ENCODE data around the gene PNKP. TPM values are rescaled to one million over a fixed set of nuclear protein-coding genes. Genes with fewer than 3 reads are reported as not detected.
A peak's percentile ranks its signal among the peaks of the same experiment; 100 is the strongest.

The PNKP gene
- total and polyA plus RNA-seq, 9 of the 15 experiments (the other 6 are each of a cell fraction or from before 2014, with no cell fraction given), result 2.8 to 85.4 (median 25.3) TPM

GRCh38 chr19:49877020-49877878, 9.9 kb upstream of the PNKP start, which contains the start of the genes AKT1S1 and TBC1D17 (continued):
- TF ChIP-seq HDAC2 (IDR thresholded peaks at IDR 0.05) (peak; percentile 17; the same call in 1 of the 2 replicates), IFI16 (CRISPR knock-in tag; IDR thresholded peaks at IDR 0.05) (no peak), KAT8 (IDR thresholded peaks at IDR 0.05; ENCODE audit: low read depth) (no peak), ZNF644 (tag; IDR thresholded peaks at IDR 0.05; ENCODE audit: low read depth) (peak; percentile 29), KHSRP (IDR thresholded peaks at IDR 0.05) (no peak), ZFP1 (CRISPR knock-in tag; IDR thresholded peaks at IDR 0.05) (no peak), GTF3C2 (IDR thresholded peaks at IDR 0.05; ENCODE audit: borderline replicate concordance, extremely low read depth, insufficient read length) (no peak), SREBF2 (CRISPR knock-in tag; IDR thresholded peaks at IDR 0.05) (no peak), GATA2 (CRISPR knock-in tag; IDR thresholded peaks at IDR 0.05) (no peak), TSC22D4 (tag; IDR thresholded peaks at IDR 0.05) (no peak), PCBP2 (IDR thresholded peaks at IDR 0.05; ENCODE audit: low read depth, low read length, poor library complexity, severe bottlenecking) (no peak), RBM39 (optimal IDR thresholded peaks at IDR 0.05; ENCODE audit: low read depth, low read length) (no peak), SAFB (IDR thresholded peaks at IDR 0.05; ENCODE audit: borderline replicate concordance, low read depth, low read length) (no peak), PHB2 (IDR thresholded peaks at IDR 0.05; ENCODE audit: low read depth) (no peak)
- TF ChIP-seq, protein P1, sequence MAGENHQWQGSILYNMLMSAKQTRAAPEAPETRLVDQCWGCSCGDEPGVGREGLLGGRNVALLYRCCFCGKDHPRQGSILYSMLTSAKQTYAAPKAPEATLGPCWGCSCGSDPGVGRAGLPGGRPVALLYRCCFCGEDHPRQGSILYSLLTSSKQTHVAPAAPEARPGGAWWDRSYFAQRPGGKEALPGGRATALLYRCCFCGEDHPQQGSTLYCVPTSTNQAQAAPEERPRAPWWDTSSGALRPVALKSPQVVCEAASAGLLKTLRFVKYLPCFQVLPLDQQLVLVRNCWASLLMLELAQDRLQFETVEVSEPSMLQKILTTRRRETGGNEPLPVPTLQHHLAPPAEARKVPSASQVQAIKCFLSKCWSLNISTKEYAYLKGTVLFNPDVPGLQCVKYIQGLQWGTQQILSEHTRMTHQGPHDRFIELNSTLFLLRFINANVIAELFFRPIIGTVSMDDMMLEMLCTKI (IDR thresholded peaks at IDR 0.05; ENCODE audit: partially characterized antibody), result no peak
- TF ChIP-seq, protein P2, sequence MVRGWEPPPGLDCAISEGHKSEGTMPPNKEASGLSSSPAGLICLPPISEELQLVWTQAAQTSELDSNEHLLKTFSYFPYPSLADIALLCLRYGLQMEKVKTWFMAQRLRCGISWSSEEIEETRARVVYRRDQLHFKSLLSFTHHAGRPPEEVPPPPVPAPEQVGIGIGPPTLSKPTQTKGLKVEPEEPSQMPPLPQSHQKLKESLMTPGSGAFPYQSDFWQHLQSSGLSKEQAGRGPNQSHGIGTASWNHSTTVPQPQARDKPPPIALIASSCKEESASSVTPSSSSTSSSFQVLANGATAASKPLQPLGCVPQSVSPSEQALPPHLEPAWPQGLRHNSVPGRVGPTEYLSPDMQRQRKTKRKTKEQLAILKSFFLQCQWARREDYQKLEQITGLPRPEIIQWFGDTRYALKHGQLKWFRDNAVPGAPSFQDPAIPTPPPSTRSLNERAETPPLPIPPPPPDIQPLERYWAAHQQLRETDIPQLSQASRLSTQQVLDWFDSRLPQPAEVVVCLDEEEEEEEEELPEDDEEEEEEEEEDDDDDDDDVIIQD (CRISPR knock-in tag; IDR thresholded peaks at IDR 0.05), result no peak
- TF ChIP-seq, protein P3, sequence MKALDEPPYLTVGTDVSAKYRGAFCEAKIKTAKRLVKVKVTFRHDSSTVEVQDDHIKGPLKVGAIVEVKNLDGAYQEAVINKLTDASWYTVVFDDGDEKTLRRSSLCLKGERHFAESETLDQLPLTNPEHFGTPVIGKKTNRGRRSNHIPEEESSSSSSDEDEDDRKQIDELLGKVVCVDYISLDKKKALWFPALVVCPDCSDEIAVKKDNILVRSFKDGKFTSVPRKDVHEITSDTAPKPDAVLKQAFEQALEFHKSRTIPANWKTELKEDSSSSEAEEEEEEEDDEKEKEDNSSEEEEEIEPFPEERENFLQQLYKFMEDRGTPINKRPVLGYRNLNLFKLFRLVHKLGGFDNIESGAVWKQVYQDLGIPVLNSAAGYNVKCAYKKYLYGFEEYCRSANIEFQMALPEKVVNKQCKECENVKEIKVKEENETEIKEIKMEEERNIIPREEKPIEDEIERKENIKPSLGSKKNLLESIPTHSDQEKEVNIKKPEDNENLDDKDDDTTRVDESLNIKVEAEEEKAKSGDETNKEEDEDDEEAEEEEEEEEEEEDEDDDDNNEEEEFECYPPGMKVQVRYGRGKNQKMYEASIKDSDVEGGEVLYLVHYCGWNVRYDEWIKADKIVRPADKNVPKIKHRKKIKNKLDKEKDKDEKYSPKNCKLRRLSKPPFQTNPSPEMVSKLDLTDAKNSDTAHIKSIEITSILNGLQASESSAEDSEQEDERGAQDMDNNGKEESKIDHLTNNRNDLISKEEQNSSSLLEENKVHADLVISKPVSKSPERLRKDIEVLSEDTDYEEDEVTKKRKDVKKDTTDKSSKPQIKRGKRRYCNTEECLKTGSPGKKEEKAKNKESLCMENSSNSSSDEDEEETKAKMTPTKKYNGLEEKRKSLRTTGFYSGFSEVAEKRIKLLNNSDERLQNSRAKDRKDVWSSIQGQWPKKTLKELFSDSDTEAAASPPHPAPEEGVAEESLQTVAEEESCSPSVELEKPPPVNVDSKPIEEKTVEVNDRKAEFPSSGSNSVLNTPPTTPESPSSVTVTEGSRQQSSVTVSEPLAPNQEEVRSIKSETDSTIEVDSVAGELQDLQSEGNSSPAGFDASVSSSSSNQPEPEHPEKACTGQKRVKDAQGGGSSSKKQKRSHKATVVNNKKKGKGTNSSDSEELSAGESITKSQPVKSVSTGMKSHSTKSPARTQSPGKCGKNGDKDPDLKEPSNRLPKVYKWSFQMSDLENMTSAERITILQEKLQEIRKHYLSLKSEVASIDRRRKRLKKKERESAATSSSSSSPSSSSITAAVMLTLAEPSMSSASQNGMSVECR (CRISPR knock-in tag; IDR thresholded peaks at IDR 0.05), result peak; percentile 76
